OCI-LY1 (cell line): Measurements from ENCODE around the gene ARID3A.

Experiments used
- EZH2 ChIP-seq: fragments of 200-600 bp; sonication (generic), shearing (Covaris generic); IDR thresholded peaks from 2 replicates; pipeline ENCODE4 v1.8.0; 2017; ENCODE audit warnings: borderline replicate concordance, mixed run types, mild to moderate bottlenecking, antibody characterized with exemption, low read length, moderate library complexity, mixed read lengths
- TF ChIP-seq, protein P1 (sequence below): fragments of 200-600 bp; sonication (generic), shearing (Covaris generic); IDR thresholded peaks from 2 replicates; pipeline ENCODE4 v1.5.1; 2017; ENCODE audit warnings: mild to moderate bottlenecking, antibody characterized with exemption, low read length, moderate library complexity, mixed read lengths

DNA sequence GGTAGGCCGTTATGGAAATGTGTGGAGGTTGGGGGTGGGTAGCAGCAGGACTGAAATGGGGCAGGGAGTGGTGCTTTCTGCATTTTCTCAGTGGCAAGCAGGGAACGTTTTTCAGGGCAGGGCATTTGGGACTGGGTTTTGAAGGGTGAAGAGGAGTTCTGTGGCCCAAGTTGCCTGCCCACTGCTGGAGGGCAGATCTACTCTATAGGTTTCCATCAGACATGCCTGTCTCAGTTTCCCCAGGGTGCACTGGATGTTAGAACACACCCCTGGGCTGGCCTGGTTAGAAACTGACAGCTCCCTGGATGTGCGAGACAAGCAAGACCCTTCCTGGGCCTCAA lies 73.5 kb downstream of the ARID3A start:
- TF ChIP-seq, protein P1, sequence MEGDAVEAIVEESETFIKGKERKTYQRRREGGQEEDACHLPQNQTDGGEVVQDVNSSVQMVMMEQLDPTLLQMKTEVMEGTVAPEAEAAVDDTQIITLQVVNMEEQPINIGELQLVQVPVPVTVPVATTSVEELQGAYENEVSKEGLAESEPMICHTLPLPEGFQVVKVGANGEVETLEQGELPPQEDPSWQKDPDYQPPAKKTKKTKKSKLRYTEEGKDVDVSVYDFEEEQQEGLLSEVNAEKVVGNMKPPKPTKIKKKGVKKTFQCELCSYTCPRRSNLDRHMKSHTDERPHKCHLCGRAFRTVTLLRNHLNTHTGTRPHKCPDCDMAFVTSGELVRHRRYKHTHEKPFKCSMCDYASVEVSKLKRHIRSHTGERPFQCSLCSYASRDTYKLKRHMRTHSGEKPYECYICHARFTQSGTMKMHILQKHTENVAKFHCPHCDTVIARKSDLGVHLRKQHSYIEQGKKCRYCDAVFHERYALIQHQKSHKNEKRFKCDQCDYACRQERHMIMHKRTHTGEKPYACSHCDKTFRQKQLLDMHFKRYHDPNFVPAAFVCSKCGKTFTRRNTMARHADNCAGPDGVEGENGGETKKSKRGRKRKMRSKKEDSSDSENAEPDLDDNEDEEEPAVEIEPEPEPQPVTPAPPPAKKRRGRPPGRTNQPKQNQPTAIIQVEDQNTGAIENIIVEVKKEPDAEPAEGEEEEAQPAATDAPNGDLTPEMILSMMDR = no peak
- no peak for TF ChIP-seq EZH2
